Measurements from ENCODE around the gene BMPR2.

The BMPR2 gene

GRCh38 chr2:202589582-202589949, 213.4 kb downstream of the BMPR2 start:
- DNase-seq = no peak
- Histone ChIP-seq H3K36me3 (replicated peaks) (no peaks in the 10 kb centered on the region), H3K4me3 (ENCODE audit: low read depth, low read length) (no peak overlapping the region), H3K27me3 (replicated peaks) (no peaks in the 10 kb centered on the region), H3K27ac (no peak overlapping the region)
- TF ChIP-seq CTCF (IDR thresholded peaks at IDR 0.05; ENCODE audit: low read depth, low read length, missing control alignments) = no peak
- in situ Hi-C loops (cut with HindIII; ENCODE audit: low pct_ligation_motif_present, low sequenced_read_pairs) = no loop called here

- in situ Hi-C loops (cut with HindIII; ENCODE audit: low pct_ligation_motif_present, low sequenced_read_pairs) = no loop called here
- H3K36me3 ChIP-seq (replicated peaks) = no peaks in the 10 kb centered on the region
- no peaks in the 10 kb centered on the region for H3K27me3 ChIP-seq (replicated peaks)
- H3K27ac ChIP-seq = no peak overlapping the region
- no peak for DNase-seq
- no peak for TF ChIP-seq CTCF (IDR thresholded peaks at IDR 0.05; ENCODE audit: low read depth, low read length, missing control alignments)
- no peak overlapping the region for H3K4me3 ChIP-seq (ENCODE audit: low read depth, low read length)
Measured at GRCh38 chr2:202592566-202592965, 216.4 kb downstream of the BMPR2 start.

GRCh38 chr2:202599105-202599504, 223.0 kb downstream of the BMPR2 start:
- DNase-seq = no peak
- no peak for TF ChIP-seq CTCF (IDR thresholded peaks at IDR 0.05; ENCODE audit: low read depth, low read length, missing control alignments)
- in situ Hi-C loops (cut with HindIII; ENCODE audit: low pct_ligation_motif_present, low sequenced_read_pairs) = no loop called here
- Histone ChIP-seq H3K27me3 (replicated peaks) (no peaks in the 10 kb centered on the region), H3K27ac (no peak overlapping the region), H3K4me3 (ENCODE audit: low read depth, low read length) (no peak overlapping the region), H3K36me3 (replicated peaks) (no peaks in the 10 kb centered on the region)

- DNase-seq = no peak
- Histone ChIP-seq H3K4me3 (ENCODE audit: low read depth, low read length) (no peak overlapping the region), H3K36me3 (replicated peaks) (no peaks in the 10 kb centered on the region), H3K27ac (no peak overlapping the region), H3K27me3 (replicated peaks) (no peaks in the 10 kb centered on the region)
- in situ Hi-C loops (cut with HindIII; ENCODE audit: low pct_ligation_motif_present, low sequenced_read_pairs) = no loop called here
- TF ChIP-seq CTCF (IDR thresholded peaks at IDR 0.05; ENCODE audit: low read depth, low read length, missing control alignments) = no peak
Measured at GRCh38 chr2:202599911-202600310, 223.8 kb downstream of the BMPR2 start.

GRCh38 chr2:202604699-202605098, 228.6 kb downstream of the BMPR2 start:
- DNase-seq = no peak
- no peak for TF ChIP-seq CTCF (IDR thresholded peaks at IDR 0.05; ENCODE audit: low read depth, low read length, missing control alignments)
- Histone ChIP-seq H3K36me3 (replicated peaks) (no peaks in the 10 kb centered on the region), H3K27ac (no peak overlapping the region), H3K27me3 (replicated peaks) (no peaks in the 10 kb centered on the region), H3K4me3 (ENCODE audit: low read depth, low read length) (no peak overlapping the region)
- in situ Hi-C loops (cut with HindIII; ENCODE audit: low pct_ligation_motif_present, low sequenced_read_pairs) = no loop called here

- no peak for DNase-seq
- TF ChIP-seq CTCF (IDR thresholded peaks at IDR 0.05; ENCODE audit: low read depth, low read length, missing control alignments) = no peak
- Histone ChIP-seq H3K27me3 (replicated peaks) (no peaks in the 10 kb centered on the region), H3K27ac (no peak overlapping the region), H3K36me3 (replicated peaks) (no peaks in the 10 kb centered on the region), H3K4me3 (ENCODE audit: low read depth, low read length) (no peak overlapping the region)
- in situ Hi-C loops (cut with HindIII; ENCODE audit: low pct_ligation_motif_present, low sequenced_read_pairs) = no loop called here
Measured at GRCh38 chr2:202605174-202605573, 229.0 kb downstream of the BMPR2 start.
